Thyroid gland (tissue), 4 donors: Measurements from ENCODE around the gene TAX1BP1. TPM values are rescaled to one million over a fixed set of nuclear protein-coding genes. Genes with fewer than 3 reads are reported as not detected.

ENCODE experiments used
- DNase-seq, 2 donors: peaks; one replicate each; pipeline ENCODE4 v3.0.0-alpha.2; 2019
- H3K27ac ChIP-seq, 3 donors: fragments of 200-600 bp; sonication (generic); 1 replicate in 2 of 3; 2 replicates in 1 of 3; pipeline ENCODE4 v1.5.1; 2016 to 2019; ENCODE audit warnings: mild to moderate bottlenecking in 1 of 3, moderate library complexity in 1 of 3
- H3K27me3 ChIP-seq: fragments of 200-600 bp; sonication (generic); one replicate; pipeline ENCODE4 v1.5.1; 2019
- H3K36me3 ChIP-seq, 2 donors: fragments of 200-600 bp; sonication (generic); one replicate each; pipeline ENCODE4 v1.5.1; 2016 to 2019
- H3K4me1 ChIP-seq, 2 donors: fragments of 200-600 bp; sonication (generic); one replicate each; pipeline ENCODE4 v1.5.1; 2017 to 2019
- H3K4me3 ChIP-seq, 3 donors: fragments of 200-600 bp; sonication (generic); replicated peaks in 1 of 3; 1 replicate in 2 of 3; 2 replicates in 1 of 3; pipeline ENCODE4 v1.5.1; 2016; ENCODE audit warnings: mild to moderate bottlenecking in 1 of 3
- H3K9me3 ChIP-seq: fragments of 200-600 bp; sonication (generic); one replicate; pipeline ENCODE4 v1.5.1; 2017
- CTCF ChIP-seq, 6 experiments: fragments of 200-600 bp in 3 of 6; fragments of 450-650 bp in 3 of 6; sonication (generic) in 3 of 6; IDR thresholded peaks; one replicate each; pipeline ENCODE4 v1.5.1; 2016 to 2019; ENCODE audit warnings: antibody characterized with exemption in 6 of 6, mild to moderate bottlenecking in 2 of 6, inconsistent platforms in 1 of 6, moderate library complexity in 1 of 6
- POLR2A ChIP-seq, 2 donors: fragments of 450-650 bp; IDR thresholded peaks; one replicate each; pipeline ENCODE4 v1.6.1; 2017; ENCODE audit warnings: antibody characterized with exemption in 2 of 2, mild to moderate bottlenecking in 2 of 2, moderate library complexity in 1 of 2
- WGBS, 2 donors: methylation state at CpG; one replicate each; pipeline ENCODE4 v1.1.5; 2017; 5-methylcytosine and 5-hydroxymethylcytosine counted together
- intact Hi-C: fragments of 100-400 bp; cut with DNase I; formaldehyde crosslinking; loops from one replicate; pipeline ENCODE4 v1.15.1; 2023
- total RNA-seq, 4 donors: library from RNA; depleted of rRNA; stranded (reverse); fragments of >200 nt; gene quantifications; one replicate each; pipeline ENCODE4 v1.2.3, GENCODE V29; 2016

The TAX1BP1 gene
- total RNA-seq, 4 donors from 2014 or later, result 97.7 to 143 (median 120) TPM

- no peak for DNase-seq
- H3K36me3 ChIP-seq, result peaks cover 6 to 8% of the 10 kb centered on the region in 2 donors
- no peak overlapping the region for H3K27ac ChIP-seq
- intact Hi-C loops, result no loop called here
- TF ChIP-seq CTCF (IDR thresholded peaks at IDR 0.05) (no peak), POLR2A (IDR thresholded peaks at IDR 0.05) (no peak)
- no peaks in the 10 kb centered on the region for H3K9me3 ChIP-seq
- 95 to 96% methylated on average over 6 of the region's 6 CpGs for WGBS, 2 donors
- H3K4me1 ChIP-seq, result peaks cover 0 to 5% of the 10 kb centered on the region in 2 donors
- no peak overlapping the region for H3K4me3 ChIP-seq
- H3K27me3 ChIP-seq, result no peaks in the 10 kb centered on the region
Measured at GRCh38 chr7:27751888-27752660, 12.1 kb downstream of the TAX1BP1 start.

GRCh38 chr7:27753863-27754262, 13.9 kb downstream of the TAX1BP1 start:
- TF ChIP-seq CTCF (IDR thresholded peaks at IDR 0.05) (no peak), POLR2A (IDR thresholded peaks at IDR 0.05) (no peak)
- Histone ChIP-seq H3K4me3 (no peak overlapping the region), H3K36me3 (peaks cover 6 to 8% of the 10 kb centered on the region in 2 donors), H3K4me1 (no peaks in the 10 kb centered on the region), H3K27me3 (no peaks in the 10 kb centered on the region), H3K27ac (no peak overlapping the region), H3K9me3 (no peaks in the 10 kb centered on the region)
- no peak for DNase-seq
- intact Hi-C loops, result no loop called here
- WGBS, 2 donors, result 72 to 82% methylated on average over 1 of the region's 1 CpG

GRCh38 chr7:27756298-27756697, 16.3 kb downstream of the TAX1BP1 start:
- intact Hi-C loops, result no loop called here

GRCh38 chr7:27759491-27759890, 19.5 kb downstream of the TAX1BP1 start:
- TF ChIP-seq POLR2A (IDR thresholded peaks at IDR 0.05), result no peak
- TF ChIP-seq CTCF (IDR thresholded peaks at IDR 0.05), result no peak
- H3K4me3 ChIP-seq, result no peak overlapping the region
- H3K27me3 ChIP-seq, result no peaks in the 10 kb centered on the region
- H3K36me3 ChIP-seq, result no peaks in the 10 kb centered on the region
- peaks cover 0 to 4% of the 10 kb centered on the region in 2 donors for H3K4me1 ChIP-seq
- no peak for DNase-seq
- intact Hi-C loops, result no loop called here
- H3K9me3 ChIP-seq, result no peaks in the 10 kb centered on the region
- H3K27ac ChIP-seq, result no peak overlapping the region
- whole genome bisulfite sequencing, 2 donors, result 96 to 97% methylated on average over 1 of the region's 1 CpG

More at GRCh38 chr7:27756298-27756697, 16.3 kb downstream of the TAX1BP1 start:
- DNase-seq, result no peak
- no peaks in the 10 kb centered on the region for H3K9me3 ChIP-seq
- no peaks in the 10 kb centered on the region for H3K4me1 ChIP-seq
- H3K36me3 ChIP-seq, result no peaks in the 10 kb centered on the region
- H3K27ac ChIP-seq, result no peak overlapping the region
- H3K4me3 ChIP-seq, result no peak overlapping the region
- H3K27me3 ChIP-seq, result no peaks in the 10 kb centered on the region
- TF ChIP-seq CTCF (IDR thresholded peaks at IDR 0.05) (no peak), POLR2A (IDR thresholded peaks at IDR 0.05) (no peak)

GRCh38 chr7:27762062-27762461, 22.1 kb downstream of the TAX1BP1 start:
- no peaks in the 10 kb centered on the region for H3K27me3 ChIP-seq
- no peaks in the 10 kb centered on the region for H3K36me3 ChIP-seq
- WGBS, 2 donors, result 93 to 99% methylated on average over 1 of the region's 1 CpG
- TF ChIP-seq POLR2A (IDR thresholded peaks at IDR 0.05) (no peak), CTCF (IDR thresholded peaks at IDR 0.05) (no peak)
- intact Hi-C loops, result no loop called here
- H3K4me3 ChIP-seq, result no peak overlapping the region
- DNase-seq, result no peak
- no peaks in the 10 kb centered on the region for H3K9me3 ChIP-seq
- H3K4me1 ChIP-seq, result peaks cover 0 to 4% of the 10 kb centered on the region in 2 donors
- H3K27ac ChIP-seq, result no peak overlapping the region
